Myocyte (in vitro differentiated cells): ENCODE results near the gene ALMS1. TPM values are rescaled to one million over a fixed set of nuclear protein-coding genes. Genes with fewer than 3 reads are reported as not detected.
"Not testable (repeated sequence)": the region's sequence is repeated elsewhere in the genome, so short reads cannot be mapped to it uniquely, and the experiment has no call there.

Source experiments
- DNase-seq: peaks from one replicate; pipeline ENCODE4 v3.0.0-alpha.2; 2012; ENCODE audit warnings: low read depth
- total RNA-seq: library from RNA; depleted of rRNA; stranded (reverse); fragments of >200 nt; gene quantifications from 2 replicates; pipeline ENCODE4 v1.2.3, GENCODE V29; 2014

ALMS1 gene
- total RNA-seq, 1 donor from 2014 or later = 18.4 TPM

DNA sequence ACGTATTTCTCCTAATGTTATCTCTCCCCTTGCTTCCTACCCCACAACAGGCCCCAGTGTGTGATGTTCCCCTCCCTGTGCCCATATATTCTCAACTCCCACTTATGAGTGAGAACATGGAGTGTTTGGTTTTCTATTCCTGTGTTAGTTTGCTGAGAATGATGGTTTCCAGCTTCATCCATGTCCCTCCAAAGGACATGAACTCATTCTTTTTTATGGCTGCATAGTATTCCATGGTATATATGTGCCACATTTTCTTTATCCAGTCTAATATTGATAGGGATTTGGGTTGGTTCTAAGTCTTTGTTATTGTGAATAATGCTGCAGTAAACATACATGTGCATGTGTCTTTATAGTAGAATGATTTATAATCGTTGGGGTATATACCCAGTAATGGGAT is 119.2 kb downstream of the ALMS1 start:
- DNase-seq = not testable (repeated sequence)

DNA sequence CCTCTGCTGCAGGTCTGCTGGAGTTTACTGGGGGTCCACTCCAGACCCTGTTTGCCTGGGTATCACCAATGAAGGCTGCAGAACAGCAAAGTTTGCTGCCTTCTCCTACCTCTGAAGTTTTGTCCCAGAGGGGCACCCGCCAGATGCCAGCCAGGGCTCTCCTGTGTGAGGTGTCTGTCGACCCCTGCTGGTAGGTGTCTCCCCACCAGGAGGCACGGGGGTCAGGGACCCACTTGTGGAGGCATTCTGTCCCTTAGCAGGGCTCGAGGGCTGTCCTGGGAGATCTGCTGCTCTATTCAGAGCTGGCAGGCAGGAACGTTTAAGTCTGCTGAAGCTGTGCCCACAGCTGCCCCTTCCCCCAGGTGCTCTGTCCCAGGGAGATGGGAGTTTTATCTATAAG is 124.8 kb downstream of the ALMS1 start:
- not testable (repeated sequence) for DNase-seq

DNA sequence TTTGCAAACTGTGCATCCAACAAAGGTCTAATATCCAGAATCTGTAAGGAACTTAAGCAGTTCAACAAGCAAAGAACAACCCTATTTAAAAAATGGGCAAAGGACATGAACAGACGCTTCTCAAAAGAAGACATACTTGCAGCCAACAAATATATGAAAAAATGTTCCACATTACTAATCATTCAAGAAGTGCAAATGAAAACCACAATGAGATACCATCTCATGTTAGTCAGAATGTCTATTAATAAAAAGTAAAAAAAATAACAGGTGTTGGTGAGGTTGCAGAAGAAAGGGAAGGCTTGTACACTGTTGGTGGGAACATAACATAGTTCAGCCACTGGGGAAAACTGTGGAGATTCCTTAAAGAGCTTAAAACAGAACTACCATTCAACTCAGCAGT is 130.4 kb downstream of the ALMS1 start:
- peak; percentile 86 for DNase-seq

DNA sequence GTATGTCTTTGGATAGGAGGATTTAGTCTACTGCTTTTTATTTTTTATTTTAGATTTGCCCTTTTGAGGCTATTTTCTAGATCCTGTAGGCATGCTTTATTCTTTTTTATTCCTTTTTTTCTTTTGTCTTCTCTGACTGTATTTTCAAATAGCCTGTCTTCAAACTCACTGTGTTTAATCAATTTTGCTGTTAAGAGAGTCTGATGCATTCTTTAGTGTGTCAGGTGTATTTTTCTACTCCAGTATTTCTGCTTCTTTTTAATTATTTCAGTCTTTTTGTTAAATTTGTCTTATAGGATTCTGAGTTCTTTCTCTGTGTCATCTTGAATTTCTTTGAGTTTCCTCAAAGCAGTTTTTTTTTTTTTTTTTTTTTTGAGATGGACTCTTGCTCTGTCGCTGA is 143.1 kb downstream of the ALMS1 start:
- DNase-seq = no peak

DNA sequence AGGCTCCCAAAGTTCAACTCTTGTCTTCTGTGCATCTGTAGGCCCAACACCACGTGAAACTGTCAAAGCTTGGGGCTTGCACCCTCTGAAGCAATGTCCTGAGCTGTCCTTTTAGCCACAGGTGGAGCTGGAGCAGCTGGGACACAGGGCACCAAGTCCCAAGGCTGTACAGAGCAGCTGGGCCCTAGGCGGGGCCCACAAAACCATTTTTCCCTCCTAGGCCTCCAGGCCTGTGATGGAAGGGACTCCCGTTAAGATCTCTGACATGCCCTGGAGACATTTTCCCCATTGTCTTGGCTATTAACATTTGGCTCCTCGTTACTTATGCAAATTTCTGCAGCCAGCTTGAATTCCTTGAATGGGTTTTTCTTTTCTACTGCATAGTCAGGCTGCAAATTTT is 145.1 kb downstream of the ALMS1 start:
- DNase-seq = not testable (repeated sequence)

DNA sequence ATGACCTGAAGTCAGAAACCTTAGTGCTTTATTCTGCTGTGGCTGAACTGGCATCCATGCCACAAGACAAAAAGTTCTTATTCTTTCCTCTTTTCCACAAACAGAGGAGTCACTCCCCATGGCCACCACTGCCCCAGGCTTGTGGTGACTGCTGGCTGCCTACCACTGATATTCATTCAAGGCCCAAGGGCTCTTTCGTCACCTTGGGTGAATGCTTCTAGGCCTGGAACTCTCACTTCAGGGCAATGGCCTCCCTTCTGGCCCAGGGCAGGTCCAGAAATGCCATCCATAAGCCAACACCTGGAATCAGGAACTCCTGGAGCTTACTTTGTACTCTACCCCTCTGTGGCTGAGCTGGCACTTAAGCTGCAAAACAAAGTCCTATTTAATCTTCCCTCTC is 146.7 kb downstream of the ALMS1 start:
- no peak for DNase-seq

DNA sequence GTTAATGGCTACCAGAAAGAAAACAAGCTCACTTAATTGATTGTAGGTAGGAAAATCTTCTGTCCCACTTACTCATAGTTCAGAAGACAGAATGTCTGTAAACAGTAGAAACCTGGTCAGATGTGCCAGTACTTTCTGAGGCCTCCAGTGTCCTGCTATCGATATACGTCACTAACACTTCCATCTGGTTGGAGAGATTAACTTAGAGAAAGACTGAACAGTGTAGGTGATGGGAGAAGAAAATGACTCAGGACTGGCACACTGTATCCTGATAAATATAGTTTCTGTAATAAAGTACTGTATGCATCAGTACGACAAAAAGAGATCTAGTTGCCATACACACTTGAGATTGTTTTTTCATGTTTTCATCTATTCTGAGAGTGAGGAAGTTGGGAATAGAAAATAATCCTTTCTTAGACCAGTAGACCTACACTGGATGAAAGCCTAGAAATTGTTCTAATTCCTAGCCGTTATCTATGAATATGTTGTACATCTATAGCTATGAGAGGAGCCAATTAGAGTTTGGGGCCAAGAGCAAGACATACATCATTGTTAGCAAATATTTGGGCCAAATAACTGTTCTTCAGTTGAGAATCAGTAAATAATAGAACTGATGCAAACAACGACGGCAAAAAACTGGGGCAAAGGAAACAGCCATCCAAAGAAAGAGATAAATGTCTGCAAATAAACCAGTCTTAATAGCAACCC is 150.7 kb downstream of the ALMS1 start:
- no peak for DNase-seq

DNA sequence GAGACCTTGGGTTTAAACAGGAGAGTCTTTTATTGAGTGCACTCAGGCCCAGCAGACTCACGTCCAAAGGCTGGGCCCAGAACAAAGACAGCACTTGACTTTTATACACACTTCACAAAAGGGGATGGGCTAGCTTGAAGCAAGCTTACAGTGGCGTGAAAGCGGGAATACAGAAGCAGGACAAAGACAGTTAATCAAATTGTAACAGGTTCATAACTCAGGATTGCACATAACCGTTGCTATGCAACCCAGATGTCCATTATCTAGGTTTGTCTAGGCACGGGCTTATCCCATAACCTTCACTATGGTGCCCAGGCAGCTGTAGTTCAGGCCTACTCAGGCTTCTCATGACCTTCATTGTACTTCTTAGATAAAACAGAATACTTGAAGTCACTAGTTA is 175.2 kb downstream of the ALMS1 start:
- peak; percentile 0 for DNase-seq

DNA sequence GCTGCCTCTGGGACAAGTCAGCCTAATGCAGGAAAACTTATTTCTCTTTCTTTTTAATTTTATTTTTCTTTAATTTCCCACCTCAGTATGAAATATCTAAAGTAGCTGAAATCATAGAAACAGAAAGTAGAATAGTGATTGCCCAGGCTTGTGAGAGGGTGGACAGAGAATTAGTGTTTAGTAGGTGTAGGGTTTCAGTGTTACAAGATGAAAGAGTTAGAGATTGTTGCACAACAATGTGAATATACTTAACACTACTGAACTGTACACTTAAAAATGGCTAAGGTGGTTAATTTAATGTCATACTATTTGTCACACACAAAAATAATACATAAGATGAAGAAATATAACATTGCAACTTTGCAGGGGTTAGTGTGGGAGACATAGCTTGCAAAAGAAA is 175.8 kb downstream of the ALMS1 start:
- DNase-seq = peak; percentile 1

DNA sequence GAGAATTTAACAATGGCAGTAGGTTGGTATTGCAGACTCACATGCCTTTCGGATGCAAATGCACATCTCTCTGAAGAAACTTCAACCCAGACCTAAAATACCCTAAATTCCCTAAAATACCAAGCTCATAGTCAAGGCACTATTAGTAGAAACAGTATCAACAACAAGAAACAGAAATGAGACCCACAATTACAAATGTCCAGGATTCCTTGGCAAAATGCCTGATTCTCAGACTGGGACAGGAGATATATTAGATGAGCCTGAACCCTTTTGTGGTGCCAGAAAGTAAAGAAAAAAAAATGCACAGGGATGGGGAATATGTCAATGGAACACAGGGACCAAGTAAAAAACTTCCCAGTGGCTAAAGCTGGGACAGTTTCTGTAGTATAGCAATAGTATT is 179.3 kb downstream of the ALMS1 start:
- peak; percentile 26 for DNase-seq

DNA sequence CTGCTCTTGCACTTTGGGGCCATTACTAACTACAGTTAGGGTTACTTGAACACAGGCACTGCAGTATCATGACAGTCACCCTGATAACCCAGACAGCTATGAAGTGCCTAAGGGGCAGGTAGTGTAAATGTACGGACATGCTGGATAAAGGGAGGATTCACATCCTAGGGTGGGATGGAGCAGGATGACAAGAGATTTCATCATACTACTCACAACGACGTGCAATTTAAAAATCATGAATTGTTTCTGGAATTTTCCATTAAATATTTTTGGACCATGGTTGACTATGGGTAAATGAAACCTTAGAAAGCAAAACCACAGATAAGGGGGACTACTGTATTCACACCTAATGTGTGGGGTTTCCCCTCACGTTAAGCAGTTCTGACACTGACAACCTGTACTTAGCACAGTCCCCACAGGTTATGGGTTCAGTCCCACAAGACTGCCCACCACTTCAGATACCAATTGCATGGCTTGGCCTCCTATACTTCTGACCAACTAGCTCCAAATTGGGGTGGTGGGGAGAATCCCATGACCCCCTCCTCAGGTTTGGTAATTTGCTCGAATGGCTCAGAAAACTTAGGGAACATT is 180.7 kb downstream of the ALMS1 start:
- DNase-seq = no peak

DNA sequence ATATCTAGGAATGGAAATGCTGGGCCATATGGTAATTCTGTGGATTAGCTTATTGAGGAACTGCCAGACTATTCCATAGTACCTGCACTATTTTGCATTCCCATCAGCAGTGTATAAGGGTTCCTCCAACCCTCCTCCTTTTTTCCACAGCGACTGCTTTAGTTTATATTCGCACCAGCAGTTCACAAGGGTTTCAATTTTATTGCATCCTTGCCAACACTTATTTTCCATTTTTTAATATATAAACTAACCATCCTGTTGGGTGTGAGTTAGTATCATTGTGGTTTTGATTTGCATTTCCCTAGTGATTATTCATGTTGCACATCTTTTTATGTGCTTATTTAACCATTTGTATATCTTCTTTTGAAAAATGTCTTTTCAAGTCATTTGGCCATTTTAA is 189.6 kb downstream of the ALMS1 start:
- no peak for DNase-seq

DNA sequence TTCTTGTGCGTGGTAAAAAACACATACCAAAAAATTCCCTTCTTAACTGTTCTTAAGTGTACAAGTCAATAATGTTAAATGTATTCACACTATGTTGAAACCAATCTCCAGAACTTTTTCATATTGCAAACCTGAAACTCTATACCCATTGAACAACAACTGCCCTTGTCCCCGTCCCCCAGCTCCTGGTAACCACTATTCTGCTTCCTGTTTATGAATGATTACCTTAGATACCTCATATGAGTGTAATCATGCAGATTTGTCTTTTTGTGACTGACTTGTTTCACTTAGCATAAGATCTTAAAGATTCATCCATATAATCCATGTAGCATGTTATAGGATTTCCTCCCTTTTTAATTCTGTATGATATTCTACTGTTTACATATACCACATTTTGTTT is 196.7 kb downstream of the ALMS1 start:
- DNase-seq = no peak

DNA sequence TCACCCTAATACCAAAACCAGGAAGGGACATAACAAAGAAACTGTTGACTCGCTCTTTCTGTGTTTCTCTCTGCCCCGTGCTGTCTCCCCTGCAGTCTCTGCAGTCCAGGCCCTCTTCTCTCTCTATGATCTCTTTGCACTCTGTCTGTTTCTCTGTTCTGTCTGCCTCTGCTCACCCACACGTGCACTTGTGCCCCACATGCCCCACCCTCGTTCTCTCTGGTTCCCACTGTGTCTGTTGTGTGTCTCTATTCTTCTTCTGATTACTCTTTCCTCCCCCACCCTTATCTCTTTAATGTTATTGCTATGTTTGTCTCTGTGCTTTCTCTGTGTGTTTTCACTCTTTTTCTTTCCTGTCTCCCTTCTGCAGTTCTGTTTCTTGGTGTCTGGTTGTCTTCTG is 202.5 kb downstream of the ALMS1 start:
- DNase-seq = no peak

DNA sequence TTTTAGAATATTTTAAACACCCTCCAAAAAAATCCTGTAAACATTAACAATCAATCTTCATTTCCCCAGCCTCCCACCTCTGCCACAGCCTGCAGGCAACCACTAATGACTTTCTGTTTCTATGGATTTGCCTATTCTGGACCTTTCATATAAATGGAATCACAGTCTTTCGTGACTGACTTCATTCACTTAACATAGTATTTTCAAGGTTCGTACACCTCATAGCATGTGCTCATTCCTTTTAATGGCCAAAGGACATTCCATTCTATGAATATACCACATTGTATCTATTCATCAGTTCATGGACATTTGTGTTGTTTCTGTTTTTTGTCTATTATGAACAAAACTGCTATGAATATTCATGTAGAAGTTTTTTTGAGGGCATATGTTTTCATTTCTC is 208.0 kb downstream of the ALMS1 start:
- DNase-seq = no peak

DNA sequence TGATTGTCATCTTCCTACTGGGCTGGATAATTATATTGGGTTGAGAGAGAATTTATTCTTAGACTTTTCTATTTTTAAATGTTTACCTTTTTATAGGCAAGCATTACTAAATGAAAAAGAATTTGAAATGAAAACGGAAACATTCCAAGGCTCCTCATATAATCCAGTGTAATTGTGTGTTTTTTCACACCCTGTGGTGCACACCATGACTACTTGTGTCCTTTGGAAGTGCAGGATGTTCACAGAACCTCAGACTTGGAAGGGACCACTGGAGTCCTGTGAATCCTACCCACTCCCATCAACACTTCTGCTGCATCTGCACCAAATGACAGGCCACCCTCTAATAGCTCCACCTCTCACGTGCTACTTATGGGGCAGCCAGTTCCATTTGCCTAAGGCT is 208.6 kb downstream of the ALMS1 start:
- no peak for DNase-seq

DNA sequence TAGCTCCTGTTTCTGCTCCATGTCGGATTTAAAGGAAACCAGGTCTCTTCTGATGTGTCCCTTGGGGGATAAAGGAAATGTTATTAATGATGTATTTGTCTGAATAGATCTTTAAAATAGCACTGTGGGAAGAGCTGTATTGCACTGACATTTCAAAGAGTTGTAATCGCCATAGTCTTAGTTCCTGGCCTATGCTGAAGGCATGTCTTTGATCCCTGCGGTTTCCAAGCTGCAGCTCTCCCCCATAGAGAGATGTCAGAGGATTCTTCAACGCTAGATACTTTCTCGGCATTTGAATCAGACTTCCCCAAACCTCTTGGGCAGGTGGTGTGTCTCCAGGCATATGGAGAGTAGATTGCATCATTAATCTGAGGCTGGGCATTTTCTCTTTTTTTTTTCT is 216.1 kb downstream of the ALMS1 start:
- no peak for DNase-seq

DNA sequence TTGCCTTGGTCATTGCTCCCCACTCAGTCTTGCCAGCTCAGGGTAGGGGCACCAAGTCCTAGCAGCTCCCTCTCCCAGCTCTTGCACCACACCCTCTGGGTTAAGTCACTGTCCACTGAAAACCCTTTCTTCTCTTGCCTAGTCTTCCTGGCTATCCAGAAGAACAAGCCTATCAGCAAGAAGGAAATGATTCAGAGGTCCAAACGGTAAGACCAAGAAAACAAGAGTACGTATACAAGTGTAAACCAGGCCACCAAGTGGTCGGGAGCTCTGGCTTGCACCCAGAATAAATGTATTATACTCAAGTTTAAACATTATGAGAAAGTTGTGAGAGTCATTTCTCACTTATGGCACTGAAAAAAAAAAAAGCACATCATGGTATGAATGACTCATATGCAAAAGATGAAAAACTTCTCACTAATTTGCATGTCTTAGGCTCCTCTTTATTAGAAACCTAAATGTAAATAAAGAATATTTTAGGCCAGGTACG is 217.5 kb downstream of the ALMS1 start:
- not testable (repeated sequence) for DNase-seq

DNA sequence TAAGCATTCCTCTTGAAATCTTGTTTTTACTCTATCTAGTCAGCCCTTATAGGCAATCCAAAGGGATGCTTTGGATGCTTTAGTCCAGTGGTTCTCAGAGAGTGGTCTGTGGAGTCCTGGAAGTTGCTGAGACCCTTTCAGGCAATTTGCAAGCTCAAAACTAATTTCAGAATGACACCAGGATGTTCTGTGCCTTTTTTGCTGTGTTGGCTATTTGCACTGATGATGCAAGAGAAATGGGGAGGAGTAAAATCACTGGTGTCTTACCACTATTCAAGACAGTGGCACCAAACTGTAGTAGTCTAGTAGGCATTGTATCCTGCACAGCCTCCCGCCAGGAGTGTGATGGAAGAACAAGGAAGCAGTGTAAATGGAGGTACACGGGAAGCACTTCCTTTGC is 219.0 kb downstream of the ALMS1 start:
- not testable (repeated sequence) for DNase-seq

DNA sequence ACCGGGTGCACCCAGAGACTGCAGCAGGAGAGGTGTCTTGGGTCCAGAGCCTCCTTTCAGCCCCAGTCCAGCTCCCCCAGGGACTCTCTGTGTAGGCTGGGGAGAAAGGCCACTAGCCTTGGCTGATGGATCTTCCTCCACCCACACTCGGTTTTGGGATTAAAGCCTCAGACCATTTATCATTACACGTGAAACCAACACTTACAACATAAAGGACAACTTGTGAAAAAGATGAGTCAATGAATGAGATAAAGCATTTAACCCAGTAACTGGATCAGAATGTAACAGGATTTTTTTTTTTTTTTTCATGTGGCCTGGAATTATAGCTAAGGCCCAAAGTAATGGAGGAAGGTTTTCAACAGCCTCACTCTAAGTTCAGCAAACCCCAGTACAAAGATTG is 224.5 kb downstream of the ALMS1 start:
- no peak for DNase-seq

DNA sequence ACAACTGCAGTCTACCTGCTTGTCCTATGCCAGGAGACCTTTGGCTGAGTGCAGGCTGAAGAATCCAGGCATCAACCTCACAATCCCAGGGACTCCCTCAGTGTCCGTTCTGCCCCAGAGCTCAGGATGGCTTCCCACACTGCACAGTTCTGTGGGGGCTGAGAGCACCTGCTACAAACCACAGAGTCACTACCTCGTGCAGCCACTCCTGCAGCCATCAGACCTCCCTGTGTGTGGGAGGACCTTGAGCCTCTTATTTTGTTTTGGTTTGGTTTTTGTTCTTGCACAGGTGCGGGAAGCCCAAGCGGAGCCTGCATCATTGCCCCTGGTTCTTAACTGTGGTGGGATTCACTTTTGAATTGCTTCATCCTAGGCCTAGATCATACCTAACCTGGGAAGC is 225.6 kb downstream of the ALMS1 start:
- peak; percentile 9 for DNase-seq

DNA sequence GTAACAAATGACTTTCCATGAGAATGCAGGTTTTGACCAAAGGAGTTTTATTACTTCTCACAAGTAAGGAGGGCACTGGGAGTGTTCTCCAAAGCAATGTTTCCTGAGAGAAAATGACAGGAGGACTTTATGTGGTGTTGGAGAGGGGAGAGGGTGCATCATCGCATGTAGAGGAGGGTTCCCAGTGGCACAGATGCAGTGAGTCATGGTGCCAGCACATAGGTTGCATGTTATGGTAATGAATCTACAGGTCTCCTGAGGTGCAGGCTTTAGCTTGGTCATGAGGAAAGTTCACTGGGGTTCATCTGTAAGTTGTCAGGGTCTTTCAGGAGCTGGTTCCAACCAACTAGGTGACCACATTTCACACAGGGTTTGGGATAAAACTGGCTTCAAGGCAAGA is 226.2 kb downstream of the ALMS1 start:
- DNase-seq = no peak

DNA sequence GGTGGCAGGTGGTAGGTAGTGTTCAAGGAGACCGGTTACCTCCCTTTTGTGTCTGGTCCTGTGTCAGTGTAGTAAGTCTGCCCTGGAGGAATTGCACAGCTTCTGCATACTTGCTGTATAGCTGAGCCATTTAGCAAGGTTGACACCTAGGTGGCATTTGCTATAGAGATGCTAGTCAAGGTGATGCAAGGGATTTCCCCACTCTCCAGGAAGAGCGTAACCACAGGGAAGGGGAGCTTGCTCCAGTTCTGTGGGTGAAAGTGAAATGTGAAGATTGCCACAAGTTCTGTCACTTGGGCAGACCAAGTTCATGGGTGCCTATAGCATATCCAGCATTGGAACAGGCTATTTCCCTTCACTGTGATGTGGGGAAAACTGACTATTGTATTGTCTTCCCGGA is 228.5 kb downstream of the ALMS1 start:
- DNase-seq = no peak
